Kidney (tissue), 14 donors: Measurements from ENCODE around the gene LRRC2. TPM values are rescaled to one million over a fixed set of nuclear protein-coding genes. Genes with fewer than 3 reads are reported as not detected.

Source experiments
- DNase-seq, 5 donors: peaks; one replicate each; pipeline ENCODE4 v3.0.0-alpha.2; 2013 to 2020
- FAIRE-seq: peaks from 2 replicates; lab custom pipeline; 2012; peaks lifted over from hg19 to GRCh38; lab: Jason Lieb, UNC
- H3K27ac ChIP-seq, 2 donors: one replicate each; pipeline ENCODE4 v1.7.0; 2013; ENCODE audit warnings: low read depth in 2 of 2, low read length in 2 of 2, inconsistent platforms in 1 of 2
- H3K27me3 ChIP-seq: one replicate; pipeline ENCODE4 v1.7.1; 2013; ENCODE audit warnings: low read length, inconsistent platforms; ENCODE audit not compliant: control insufficient read depth, insufficient read depth
- H3K36me3 ChIP-seq, 3 donors: one replicate each; pipeline versions ENCODE4 v1.7.0 to v1.7.1; 2013; ENCODE audit warnings: low read length in 3 of 3, control low read depth in 1 of 3, inconsistent platforms in 1 of 3; ENCODE audit not compliant: insufficient read depth in 3 of 3, control insufficient read depth in 2 of 3
- H3K4me1 ChIP-seq, 3 donors: one replicate each; pipeline versions ENCODE4 v1.7.0 to v1.7.1; 2013; ENCODE audit warnings: low read length in 3 of 3, inconsistent platforms in 1 of 3, low read depth in 1 of 3; ENCODE audit not compliant: control insufficient read depth in 2 of 3, insufficient read depth in 2 of 3
- H3K4me3 ChIP-seq, 3 donors: one replicate each; pipeline versions ENCODE4 v1.7.0 to v1.8.1; 2013; ENCODE audit warnings: low read length in 3 of 3, control low read depth in 1 of 3, inconsistent platforms in 1 of 3
- H3K9ac ChIP-seq, 3 donors: one replicate each; pipeline versions ENCODE4 v1.7.0 to v1.7.1; 2013; ENCODE audit warnings: low read length in 3 of 3, control low read depth in 1 of 3, inconsistent platforms in 1 of 3
- H3K9me3 ChIP-seq, 3 donors: one replicate each; pipeline versions ENCODE4 v1.7.0 to v1.7.1; 2013; ENCODE audit warnings: low read length in 3 of 3, control low read depth in 1 of 3, inconsistent platforms in 1 of 3; ENCODE audit not compliant: control insufficient read depth in 2 of 3, insufficient read depth in 1 of 3
- intact Hi-C: fragments of 100-400 bp; cut with DNase I; formaldehyde crosslinking; loops from one replicate; pipeline ENCODE4 v1.11.1; 2022
- polyA plus RNA-seq: library from polyadenylated mRNA; stranded (reverse); fragments of 350-450 nt; fragmentation: Illumina TruSeq; extraction: RNeasy Lipid Tissue Mini Kit (QIAGEN cat#74804); gene quantifications from one replicate; pipeline ENCODE4 v1.2.3, GENCODE V29; 2014; ENCODE audit warnings: low read depth, low replicate concordance; ENCODE audit not compliant: insufficient read depth
- total RNA-seq: library from RNA; stranded (reverse); fragmentation: NEBNext Ultra II Directional; extraction: Animal tissue kit (Norgen Biotek cat#: 25700); gene quantifications from one replicate; pipeline ENCODE4 v1.2.1, GENCODE V29; 2021
- TF ChIP-seq, protein P1 (sequence below): IDR thresholded peaks from 3 replicates; pipeline ENCODE4 v1.5.1; 2012; ENCODE audit warnings: mild to moderate bottlenecking, moderate library complexity, borderline replicate concordance; ENCODE audit not compliant: insufficient read depth; ENCODE audit errors: extremely low read depth
- donor health status: control.
- donor health status: control.
- donor health status: control.
- donor health status: control.
- donor health status: control.
- donor health status: DM: yes; HTN: yes; CAD: no.
- donor health status: Normal renal cell carcinoma (clear cell type).

The LRRC2 gene
- total and polyA plus RNA-seq, 2 donors from 2014 or later, result 3.4 to 7.5 TPM

DNA sequence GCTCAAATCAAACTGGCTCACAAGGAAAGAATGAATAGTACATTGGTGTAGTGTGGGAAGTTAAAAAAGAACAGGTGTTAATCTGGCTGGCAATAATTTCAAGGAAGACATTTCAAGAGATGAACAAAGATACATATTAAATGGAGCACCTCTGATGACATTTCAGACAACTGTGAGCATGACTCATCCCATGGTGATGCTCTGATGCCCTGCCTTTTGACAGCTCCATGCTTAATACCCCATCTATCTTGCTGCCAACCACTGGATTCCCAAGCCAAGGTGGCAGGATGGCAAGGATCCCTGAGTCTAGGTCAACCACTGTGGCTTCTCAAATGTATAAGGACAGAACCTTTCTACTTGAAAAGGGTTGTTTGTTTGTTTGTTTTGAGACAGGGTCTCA, 29.3 kb downstream of the LRRC2 start:
- Histone ChIP-seq H3K9ac (no peak overlapping the region), H3K4me1 (peaks cover 0 to 3% (median 0%) of the 10 kb centered on the region in 3 donors), H3K27ac (no peak overlapping the region), H3K36me3 (no peaks in the 10 kb centered on the region), H3K9me3 (no peaks in the 10 kb centered on the region), H3K4me3 (no peak overlapping the region), H3K27me3 (no peaks in the 10 kb centered on the region)
- intact Hi-C loops, result no loop called here
- no peak for DNase-seq
- TF ChIP-seq, protein P1, sequence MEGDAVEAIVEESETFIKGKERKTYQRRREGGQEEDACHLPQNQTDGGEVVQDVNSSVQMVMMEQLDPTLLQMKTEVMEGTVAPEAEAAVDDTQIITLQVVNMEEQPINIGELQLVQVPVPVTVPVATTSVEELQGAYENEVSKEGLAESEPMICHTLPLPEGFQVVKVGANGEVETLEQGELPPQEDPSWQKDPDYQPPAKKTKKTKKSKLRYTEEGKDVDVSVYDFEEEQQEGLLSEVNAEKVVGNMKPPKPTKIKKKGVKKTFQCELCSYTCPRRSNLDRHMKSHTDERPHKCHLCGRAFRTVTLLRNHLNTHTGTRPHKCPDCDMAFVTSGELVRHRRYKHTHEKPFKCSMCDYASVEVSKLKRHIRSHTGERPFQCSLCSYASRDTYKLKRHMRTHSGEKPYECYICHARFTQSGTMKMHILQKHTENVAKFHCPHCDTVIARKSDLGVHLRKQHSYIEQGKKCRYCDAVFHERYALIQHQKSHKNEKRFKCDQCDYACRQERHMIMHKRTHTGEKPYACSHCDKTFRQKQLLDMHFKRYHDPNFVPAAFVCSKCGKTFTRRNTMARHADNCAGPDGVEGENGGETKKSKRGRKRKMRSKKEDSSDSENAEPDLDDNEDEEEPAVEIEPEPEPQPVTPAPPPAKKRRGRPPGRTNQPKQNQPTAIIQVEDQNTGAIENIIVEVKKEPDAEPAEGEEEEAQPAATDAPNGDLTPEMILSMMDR, result no peak
- FAIRE-seq, result no peak

DNA sequence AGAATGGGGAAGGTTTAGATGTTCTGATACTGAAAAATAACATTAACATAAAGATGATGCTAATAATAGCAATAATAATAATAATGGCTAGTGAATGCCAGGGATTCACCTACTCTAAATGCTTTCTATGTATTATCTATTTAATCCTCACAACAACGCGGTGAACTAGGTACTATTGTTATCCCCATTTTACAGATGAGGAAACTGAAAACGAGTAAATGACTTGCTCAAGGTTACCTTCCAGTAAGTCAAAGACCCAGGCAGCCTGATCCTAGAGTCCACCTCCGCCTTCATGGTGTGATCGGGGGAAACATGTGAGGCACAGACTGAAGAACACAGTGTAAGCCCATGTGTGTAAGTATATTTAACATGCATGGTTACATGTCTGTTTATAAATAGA, 30.4 kb downstream of the LRRC2 start:
- no peak overlapping the region for H3K27ac ChIP-seq
- no peaks in the 10 kb centered on the region for H3K36me3 ChIP-seq
- H3K4me1 ChIP-seq, result peaks cover 0 to 3% (median 0%) of the 10 kb centered on the region in 3 donors
- TF ChIP-seq, protein P1, result no peak
- H3K4me3 ChIP-seq, result no peak overlapping the region
- intact Hi-C loops, result no loop called here
- no peaks in the 10 kb centered on the region for H3K9me3 ChIP-seq
- no peaks in the 10 kb centered on the region for H3K27me3 ChIP-seq
- H3K9ac ChIP-seq, result no peak overlapping the region
- FAIRE-seq (no peak), DNase-seq (no peak)

DNA sequence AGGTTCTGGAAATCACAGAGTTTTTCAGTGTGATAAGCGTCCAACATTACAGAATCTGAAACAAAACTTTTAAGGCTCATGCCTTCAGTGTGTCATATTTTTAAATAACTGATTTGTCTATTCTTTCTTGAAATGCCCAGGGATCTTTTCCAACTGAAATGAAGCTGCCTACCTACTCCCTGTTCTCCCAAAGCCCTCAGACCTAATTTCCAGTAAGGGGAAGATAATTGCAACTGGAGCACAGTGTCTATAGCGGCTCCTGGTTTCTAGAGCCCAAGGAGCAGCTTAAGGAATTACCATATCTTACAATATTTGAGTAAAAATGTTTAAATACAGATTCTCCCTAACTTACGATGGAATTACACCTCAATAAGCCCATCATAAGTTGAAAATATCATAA, 33.0 kb downstream of the LRRC2 start:
- intact Hi-C loops, result no loop called here
- no peaks in the 10 kb centered on the region for H3K9me3 ChIP-seq
- no peaks in the 10 kb centered on the region for H3K36me3 ChIP-seq

More for the DNA sequence above, 33.0 kb downstream of the LRRC2 start:
- no peak for FAIRE-seq
- H3K27me3 ChIP-seq, result no peaks in the 10 kb centered on the region
- H3K27ac ChIP-seq, result no peak overlapping the region
- no peak overlapping the region for H3K9ac ChIP-seq
- TF ChIP-seq, protein P1, result no peak
- DNase-seq, result no peak
- H3K4me1 ChIP-seq, result no peaks in the 10 kb centered on the region
- H3K4me3 ChIP-seq, result no peak overlapping the region
